HG03460 (cell line): ENCODE data around the gene MEMO1.

Experiments used
- ATAC-seq: cut with Tn5 transposase; IDR thresholded peaks from one replicate; pipeline ENCODE4 v1.9.1; 2021; ENCODE audit not compliant: unreplicated experiment

MEMO1 gene

DNA sequence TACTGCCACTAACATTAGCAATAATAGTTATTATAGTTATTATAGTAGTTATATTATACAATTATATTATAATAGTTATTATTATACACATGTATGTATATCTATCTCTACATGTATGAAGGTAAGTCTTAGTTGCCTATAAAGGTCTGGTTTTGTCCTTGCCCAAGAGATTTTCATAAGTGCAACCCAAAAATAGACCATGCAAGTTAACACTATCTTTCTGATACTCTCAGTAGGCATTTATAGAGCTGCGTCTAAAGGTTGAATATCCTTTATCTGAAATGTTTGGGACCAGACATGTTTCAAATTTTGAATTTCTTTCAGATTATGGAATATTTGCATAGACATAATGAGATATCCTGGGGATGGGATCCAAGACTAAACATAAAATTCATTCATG is 175.4 kb downstream of the MEMO1 start:
- no peak for ATAC-seq

DNA sequence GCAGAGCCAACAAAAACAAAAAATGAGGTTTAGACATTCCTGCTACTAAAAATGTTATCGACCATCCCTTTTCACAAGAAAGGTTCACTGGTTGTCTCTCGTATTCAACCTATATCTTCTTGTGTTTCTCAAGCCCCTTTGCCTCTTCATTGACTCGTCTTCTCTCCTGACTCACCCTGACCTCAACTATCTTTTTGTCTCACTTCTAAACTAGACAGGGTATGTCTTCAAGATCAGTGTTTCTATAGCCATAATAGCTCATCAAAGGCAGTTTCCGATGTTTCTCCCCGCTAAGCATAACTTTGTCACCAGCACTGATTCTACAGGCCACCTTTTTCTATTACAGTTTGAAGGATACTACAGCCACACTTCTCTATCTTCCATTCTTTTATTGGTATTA is 178.4 kb downstream of the MEMO1 start:
- no peak for ATAC-seq

DNA sequence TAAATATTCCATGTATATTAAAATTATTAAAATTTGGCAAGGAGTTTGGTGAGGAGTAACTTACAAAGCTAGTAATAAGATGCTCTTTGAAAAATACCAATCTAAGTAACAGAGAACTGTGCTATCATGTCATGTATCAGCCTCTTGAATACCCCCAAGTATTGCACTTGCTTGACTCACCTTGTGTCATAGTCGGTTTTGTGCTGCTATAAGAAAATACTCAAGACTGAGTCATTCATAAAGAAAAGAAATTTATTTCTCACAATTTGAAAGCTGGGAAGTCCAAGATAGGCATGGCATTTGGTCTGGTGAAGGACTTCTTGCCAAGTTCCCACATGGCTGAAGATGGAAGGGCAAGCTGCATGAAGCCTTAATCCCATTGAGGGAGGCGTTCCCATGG is 179.2 kb downstream of the MEMO1 start:
- ATAC-seq, result no peak

DNA sequence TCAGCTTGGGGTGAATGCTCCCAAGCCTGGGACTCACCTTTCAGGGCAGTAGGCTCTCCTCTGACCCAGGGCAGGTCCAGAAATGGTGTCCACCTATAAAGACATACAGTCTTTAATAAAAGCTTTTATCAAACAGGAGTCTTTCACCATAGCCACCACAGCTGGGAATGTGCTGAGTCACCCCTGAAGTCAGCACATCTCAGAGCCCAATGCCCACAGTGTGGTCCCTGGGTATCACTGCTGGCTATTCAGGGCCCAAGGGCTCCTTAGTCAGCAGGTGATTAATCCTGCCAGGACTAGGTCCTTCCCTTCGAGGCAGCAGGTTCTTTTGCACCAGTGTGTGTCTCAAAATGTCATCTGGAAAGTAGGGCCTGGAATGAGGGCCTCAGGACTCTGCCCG is 181.9 kb downstream of the MEMO1 start:
- no peak for ATAC-seq

DNA sequence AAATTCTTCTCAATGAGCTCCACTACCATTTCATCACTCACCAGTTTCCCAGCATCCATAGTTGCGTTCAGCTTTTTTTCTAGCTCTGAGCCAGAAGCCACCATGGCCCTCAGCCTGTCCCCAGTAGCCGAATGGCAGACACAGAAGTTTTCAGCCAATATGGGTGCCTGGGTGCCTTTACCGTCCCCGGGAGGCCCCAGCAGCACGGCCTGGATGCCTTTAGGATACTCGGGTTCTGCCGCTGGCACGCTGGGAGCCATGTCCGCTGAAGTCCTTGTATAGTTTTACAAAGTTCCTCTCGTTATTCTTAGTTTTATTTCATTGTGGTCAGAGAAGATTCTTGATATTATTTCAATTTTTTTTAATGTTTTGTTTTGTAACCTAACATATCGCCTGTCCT is 187.2 kb downstream of the MEMO1 start:
- ATAC-seq, result no peak

DNA sequence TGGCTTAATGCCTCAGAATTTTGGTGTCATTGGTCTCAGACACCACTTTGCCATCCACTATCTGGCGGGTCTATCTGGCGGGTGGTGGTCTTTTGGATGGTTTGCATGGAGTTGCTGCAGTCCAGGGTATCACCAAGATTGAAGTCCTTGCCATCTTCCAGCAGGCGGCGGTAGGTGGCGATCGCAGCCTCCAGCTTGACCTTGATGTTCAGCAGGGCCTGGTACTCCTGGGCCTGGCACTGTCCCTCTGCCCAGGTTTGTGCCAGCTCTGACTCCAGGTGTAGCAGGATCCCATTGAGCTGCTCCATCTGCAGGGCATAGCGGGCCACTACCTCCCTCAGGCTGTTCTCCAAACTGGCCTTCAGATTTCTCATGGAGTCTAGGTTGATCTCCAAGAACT is 188.2 kb downstream of the MEMO1 start:
- ATAC-seq, result no peak
